Adrenal gland (tissue), 12 donors: Measurements from ENCODE around the gene RPS6KA4. TPM values are rescaled to one million over a fixed set of nuclear protein-coding genes. Genes with fewer than 3 reads are reported as not detected.

Source experiments
- DNase-seq, 7 donors: peaks; one replicate each; pipeline ENCODE4 v3.0.0-alpha.2; 2019 to 2020
- H3K27ac ChIP-seq, 5 donors: fragments of 200-600 bp; sonication (generic) in 4 of 5; 1 replicate in 3 of 5; 2 replicates in 2 of 5; pipeline versions ENCODE4 v1.5.1 to v1.8.0; 2016 to 2020; ENCODE audit warnings: mild to moderate bottlenecking in 1 of 5
- H3K27me3 ChIP-seq: fragments of 200-600 bp; 2 replicates; pipeline ENCODE4 v1.8.0; 2021
- H3K36me3 ChIP-seq, 2 donors: fragments of 200-600 bp; replicated peaks in 1 of 2; 1 replicate in 1 of 2; 2 replicates in 1 of 2; pipeline versions ENCODE4 v1.5.1 to v1.8.0; 2018 to 2022
- H3K4me1 ChIP-seq, 2 donors: fragments of 200-600 bp; replicated peaks in 1 of 2; 1 replicate in 1 of 2; 2 replicates in 1 of 2; pipeline versions ENCODE4 v1.5.1 to v1.8.0; 2018 to 2021
- H3K4me3 ChIP-seq, 4 donors: fragments of 200-600 bp; sonication (generic) in 3 of 4; one replicate each; pipeline ENCODE4 v1.5.1; 2016 to 2018
- H3K9me3 ChIP-seq, 3 donors: fragments of 200-600 bp; sonication (generic) in 1 of 3; replicated peaks in 1 of 3; 1 replicate in 2 of 3; 2 replicates in 1 of 3; pipeline versions ENCODE4 v1.5.1 to v1.8.0; 2016 to 2021
- POLR2A ChIP-seq, 2 donors: fragments of 450-650 bp; IDR thresholded peaks; one replicate each; pipeline ENCODE4 v1.6.1; 2017; ENCODE audit warnings: antibody characterized with exemption in 2 of 2, mild to moderate bottlenecking in 2 of 2, moderate library complexity in 1 of 2
- WGBS, 4 donors: extraction: QIAGEN DNeasy Blood & Tissue Kit in 2 of 4; methylation state at CpG; one replicate each; pipeline versions ENCODE4 v1.1.5 to v1.1.7; 2013 to 2017; 5-methylcytosine and 5-hydroxymethylcytosine counted together
- intact Hi-C, 2 donors: fragments of 100-400 bp; cut with DNase I; formaldehyde crosslinking; loops; one replicate each; pipeline versions ENCODE4 v1.14.1 to v1.15.0; 2022 to 2023
- polyA plus RNA-seq, 3 donors: library from polyadenylated mRNA; stranded (reverse); fragments of 200-250 nt in 2 of 3; fragments of 350-450 nt in 1 of 3; fragmentation: Illumina TruSeq in 1 of 3; extraction: RNeasy Lipid Tissue Mini Kit (QIAGEN cat#74804) in 1 of 3; gene quantifications; one replicate each; pipeline ENCODE4 v1.2.3, GENCODE V29; 2013 to 2014
- total RNA-seq, 9 donors: library from RNA; depleted of rRNA in 4 of 9; stranded (reverse); fragments of >200 nt in 4 of 9; fragments of 120-200 nt in 1 of 9; fragmentation: NEBNext Ultra II Directional in 1 of 9; extraction: Animal tissue kit (Norgen Biotek cat#: 25700) in 1 of 9; gene quantifications; one replicate each; pipeline versions ENCODE4 v1.1.0 to v1.2.4, GENCODE V29; 2013 to 2023
- TF ChIP-seq, protein P1 (sequence below), 6 experiments: fragments of 450-650 bp in 4 of 6; fragments of 200-600 bp in 2 of 6; sonication (generic) in 1 of 6; IDR thresholded peaks; 1 replicate in 5 of 6; 2 replicates in 1 of 6; pipeline versions ENCODE4 v1.5.1 to v1.8.0; 2016 to 2021; ENCODE audit warnings: antibody characterized with exemption in 6 of 6, mild to moderate bottlenecking in 2 of 6, moderate library complexity in 1 of 6
- donor health status: healthy with polysubstance abuse.
- donor health status: Bipolar disorder and iron deficiency.
- donor health status: DM: yes; HTN: yes; CAD: no.
- donor health status: DM: no; HTN: no; CAD: no.
- donor health status: DM: no; HTN: no; CAD: no.
- donor health status: DM: yes; HTN: yes; CAD: no.

The RPS6KA4 gene
- total and polyA plus RNA-seq, 12 donors = 4.9 to 89.3 (median 26.3) TPM

DNA sequence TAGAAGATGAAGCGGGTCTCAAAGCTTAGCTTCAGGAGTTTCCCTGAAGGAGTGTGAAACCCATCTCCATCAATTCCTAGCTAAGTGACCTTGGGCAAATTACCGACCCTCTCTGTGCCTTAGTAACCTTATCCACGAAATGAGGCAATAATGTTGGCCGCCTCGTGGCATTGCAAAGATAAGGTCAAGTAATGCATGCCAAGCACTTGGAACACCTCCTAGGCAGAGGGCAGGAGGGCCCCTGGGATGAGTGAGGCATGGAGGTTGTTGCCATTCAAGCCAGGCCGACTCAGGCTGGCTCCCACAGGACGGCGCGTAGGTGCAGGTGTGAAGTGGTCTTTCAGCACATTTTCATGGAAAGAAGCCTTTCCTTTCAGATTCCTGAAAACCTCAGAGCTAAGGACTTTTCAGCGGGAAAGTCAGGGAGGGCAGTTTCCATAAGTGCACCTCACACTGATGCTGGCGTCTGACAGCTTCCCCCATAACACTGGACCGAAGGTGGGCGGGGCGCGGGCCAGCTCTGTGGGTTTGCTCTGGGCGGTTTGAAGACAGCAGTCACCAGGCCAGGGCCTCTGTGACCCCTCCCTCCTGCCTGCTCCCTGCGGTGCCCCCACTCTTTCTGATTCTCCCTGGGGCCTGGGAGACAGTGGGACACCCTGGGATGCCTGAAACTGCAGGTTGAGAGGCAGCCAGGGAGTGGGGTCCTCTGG, 25.2 kb downstream of the RPS6KA4 start:
- intact Hi-C loops = no loop called here
- DNase-seq = peak in 6 of 7 donors; percentile 72 to 83 (median 78)
- Histone ChIP-seq H3K9me3 (no peaks in the 10 kb centered on the region), H3K4me1 (peaks cover 16 to 28% of the 10 kb centered on the region in 2 donors), H3K27me3 (no peaks in the 10 kb centered on the region), H3K36me3 (no peaks in the 10 kb centered on the region), H3K27ac (peak overlapping the region in 1 of 5 donors; percentile 40), H3K4me3 (no peak overlapping the region)
- TF ChIP-seq, protein P1, sequence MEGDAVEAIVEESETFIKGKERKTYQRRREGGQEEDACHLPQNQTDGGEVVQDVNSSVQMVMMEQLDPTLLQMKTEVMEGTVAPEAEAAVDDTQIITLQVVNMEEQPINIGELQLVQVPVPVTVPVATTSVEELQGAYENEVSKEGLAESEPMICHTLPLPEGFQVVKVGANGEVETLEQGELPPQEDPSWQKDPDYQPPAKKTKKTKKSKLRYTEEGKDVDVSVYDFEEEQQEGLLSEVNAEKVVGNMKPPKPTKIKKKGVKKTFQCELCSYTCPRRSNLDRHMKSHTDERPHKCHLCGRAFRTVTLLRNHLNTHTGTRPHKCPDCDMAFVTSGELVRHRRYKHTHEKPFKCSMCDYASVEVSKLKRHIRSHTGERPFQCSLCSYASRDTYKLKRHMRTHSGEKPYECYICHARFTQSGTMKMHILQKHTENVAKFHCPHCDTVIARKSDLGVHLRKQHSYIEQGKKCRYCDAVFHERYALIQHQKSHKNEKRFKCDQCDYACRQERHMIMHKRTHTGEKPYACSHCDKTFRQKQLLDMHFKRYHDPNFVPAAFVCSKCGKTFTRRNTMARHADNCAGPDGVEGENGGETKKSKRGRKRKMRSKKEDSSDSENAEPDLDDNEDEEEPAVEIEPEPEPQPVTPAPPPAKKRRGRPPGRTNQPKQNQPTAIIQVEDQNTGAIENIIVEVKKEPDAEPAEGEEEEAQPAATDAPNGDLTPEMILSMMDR (IDR thresholded peaks at IDR 0.05) = no peak
- TF ChIP-seq POLR2A (IDR thresholded peaks at IDR 0.05) = no peak
- 49 to 58% (median 57%) methylated on average over 14 to 17 of the region's 17 CpGs for WGBS, 4 donors

DNA sequence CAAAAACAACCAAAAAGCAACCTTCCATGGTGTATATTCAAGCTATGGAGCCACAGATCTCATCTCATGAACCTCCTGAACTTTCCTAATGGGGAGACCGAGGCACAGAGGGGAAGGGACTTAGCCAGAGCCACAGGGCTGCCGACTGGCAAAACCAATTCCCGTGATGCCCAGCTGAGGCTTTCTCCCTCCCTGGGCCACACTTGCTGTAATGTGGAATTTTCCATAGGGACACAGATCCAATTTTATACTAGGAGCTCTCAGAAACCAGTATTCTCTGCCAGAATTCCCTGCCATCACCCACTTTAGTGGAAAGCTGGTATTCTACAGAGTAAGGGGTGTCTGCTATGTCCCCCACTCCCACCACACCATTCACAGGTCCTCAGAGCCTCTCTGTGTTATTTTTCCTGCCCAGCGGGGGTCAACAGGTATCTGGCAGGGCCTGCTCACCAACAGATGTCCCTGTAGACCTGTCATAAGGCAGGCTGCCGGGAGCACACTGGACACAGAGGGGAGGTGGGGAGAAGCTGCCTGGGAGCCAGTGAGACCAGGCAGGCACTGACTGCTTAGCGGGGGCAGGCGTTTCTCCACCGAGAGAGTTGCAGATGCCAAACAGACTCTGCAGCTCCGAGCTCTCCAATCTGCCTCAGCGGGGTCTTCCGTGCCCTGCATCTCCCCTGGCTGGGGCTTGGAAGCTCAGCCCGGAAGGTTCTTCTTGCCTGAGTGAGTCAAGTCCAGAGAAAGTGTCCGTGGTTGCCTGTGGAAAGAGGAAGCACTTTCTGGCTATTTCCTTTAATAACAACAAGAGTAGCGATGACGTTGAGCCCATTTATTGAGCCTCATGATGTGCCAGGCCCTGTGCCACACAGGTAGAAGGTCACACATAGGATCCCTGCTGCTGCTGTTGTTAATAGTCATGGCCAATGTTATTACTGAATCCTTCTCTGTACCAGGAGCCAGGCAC, 26.3 kb downstream of the RPS6KA4 start:
- intact Hi-C loops = no loop called here
- Histone ChIP-seq H3K27ac (peak overlapping the region in 1 of 5 donors; percentile 40), H3K4me3 (no peak overlapping the region), H3K36me3 (no peaks in the 10 kb centered on the region), H3K9me3 (no peaks in the 10 kb centered on the region), H3K27me3 (no peaks in the 10 kb centered on the region), H3K4me1 (peaks cover 16 to 28% of the 10 kb centered on the region in 2 donors)
- TF ChIP-seq, protein P1 (IDR thresholded peaks at IDR 0.05) = no peak
- no peak for TF ChIP-seq POLR2A (IDR thresholded peaks at IDR 0.05)
- DNase-seq = no peak
- WGBS, 4 donors = 68 to 76% (median 75%) methylated on average over 9 to 15 of the region's 15 CpGs

DNA sequence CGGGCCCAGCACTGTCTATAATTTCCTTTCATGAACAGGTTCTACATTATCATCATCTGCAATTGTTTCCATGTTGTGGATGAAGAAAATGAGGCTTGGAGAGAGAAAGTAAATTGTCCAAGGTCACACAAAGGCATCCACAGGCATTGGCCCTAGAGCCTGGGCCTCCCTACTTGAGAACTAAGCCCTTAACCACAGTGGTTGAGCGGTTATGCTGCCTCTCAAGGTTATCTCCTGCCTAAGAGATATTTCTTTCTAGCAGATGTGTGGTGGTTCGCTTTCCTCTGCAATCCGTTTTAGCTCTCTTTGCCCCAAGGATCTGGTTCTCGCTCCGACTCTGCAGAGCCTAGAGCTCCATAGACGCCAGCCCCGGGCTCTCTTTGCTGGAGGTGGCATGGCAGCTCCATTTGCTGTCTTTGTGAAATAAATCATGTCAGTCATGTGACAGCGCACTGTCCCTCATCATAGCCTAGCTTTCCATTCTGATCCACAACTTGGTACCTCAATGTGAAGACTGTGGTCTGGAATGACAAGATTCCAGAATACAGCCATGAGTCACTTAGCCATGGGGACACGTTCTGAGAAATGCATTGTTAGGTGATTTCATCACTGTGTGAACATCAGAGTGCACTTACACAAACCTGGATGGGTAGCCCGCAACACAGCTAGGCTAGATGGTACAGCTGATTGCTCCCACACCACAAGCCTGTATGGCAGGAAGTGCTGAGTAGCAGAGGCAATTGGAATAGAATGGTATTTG, 27.2 kb downstream of the RPS6KA4 start:
- no peak for DNase-seq
- Histone ChIP-seq H3K9me3 (no peaks in the 10 kb centered on the region), H3K36me3 (no peaks in the 10 kb centered on the region), H3K4me3 (no peak overlapping the region), H3K27ac (no peak overlapping the region), H3K27me3 (no peaks in the 10 kb centered on the region), H3K4me1 (peaks cover 16 to 28% of the 10 kb centered on the region in 2 donors)
- intact Hi-C loops = no loop called here
- TF ChIP-seq, protein P1 (IDR thresholded peaks at IDR 0.05) = no peak
- TF ChIP-seq POLR2A (IDR thresholded peaks at IDR 0.05) = no peak
- WGBS, 4 donors = 73 to 81% (median 80%) methylated on average over 11 of the region's 11 CpGs

DNA sequence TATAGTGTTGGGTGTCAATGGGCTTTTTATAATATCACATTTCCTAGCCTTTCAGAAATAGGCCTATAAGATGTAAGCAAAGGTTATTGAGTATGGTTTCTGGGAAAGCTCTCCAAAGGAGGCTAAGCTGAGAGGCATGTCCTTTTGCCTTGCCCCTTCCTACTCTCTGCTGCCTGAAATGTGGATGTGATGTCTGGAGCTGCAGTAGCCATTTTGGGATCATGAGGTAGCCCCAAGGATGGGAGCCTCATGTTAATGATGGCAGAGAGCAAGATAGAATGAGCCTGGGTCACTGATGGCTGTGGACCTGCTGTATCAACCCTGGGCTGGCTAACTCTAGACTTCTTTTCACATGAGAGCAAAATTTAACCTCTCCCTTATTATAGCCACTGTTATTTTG, 29.0 kb downstream of the RPS6KA4 start:
- intact Hi-C loops = no loop called here
- H3K4me3 ChIP-seq = no peak overlapping the region
- DNase-seq = no peak

More for the DNA sequence above, 29.0 kb downstream of the RPS6KA4 start:
- no peak overlapping the region for H3K27ac ChIP-seq
- H3K4me1 ChIP-seq = peaks cover 16 to 28% of the 10 kb centered on the region in 2 donors
- no peaks in the 10 kb centered on the region for H3K36me3 ChIP-seq
- H3K27me3 ChIP-seq = no peaks in the 10 kb centered on the region
- no peaks in the 10 kb centered on the region for H3K9me3 ChIP-seq
- TF ChIP-seq POLR2A (IDR thresholded peaks at IDR 0.05) = no peak
- TF ChIP-seq, protein P1 (IDR thresholded peaks at IDR 0.05) = no peak
